ENCODE data around the gene HS3ST3A1. TPM values are rescaled to one million over a fixed set of nuclear protein-coding genes. Genes with fewer than 3 reads are reported as not detected.

The HS3ST3A1 gene
- total and polyA plus RNA-seq, 2 of the 4 experiments (the other 2 are of a cell fraction), result 8.8 to 9.0 TPM

- no peak for TF ChIP-seq ELK1 (IDR thresholded peaks at IDR 0.05; ENCODE audit: borderline replicate concordance, low read depth, low read length)
These were observed 6.2 kb downstream of the HS3ST3A1 start (continued) for GRCh38 chr17:13595599-13595899.

GRCh38 chr17:13594762-13595598 lies 6.7 kb downstream of the HS3ST3A1 start:
- Histone ChIP-seq H3K36me3 (ENCODE audit: control insufficient read depth, insufficient read depth, low read length) (no peaks in the 10 kb centered on the region), H2AK9ac (replicated peaks; ENCODE audit: low read depth, low read length, poor library complexity) (no peak overlapping the region), H2BK5ac (ENCODE audit: low read depth, low read length, poor library complexity, severe bottlenecking) (peak overlapping the region; percentile 73), H3K4me3 (ENCODE audit: insufficient read depth, low read depth, low read length) (peak overlapping the region; percentile 9; the same call in 1 of the 2 replicates), H2BK15ac (ENCODE audit: low read depth, low read length) (peak overlapping the region; percentile 55; the same call in 1 of the 3 replicates), H3K27ac (ENCODE audit: insufficient read depth, low read length) (peak overlapping the region; percentile 59; the same call in 1 of the 2 replicates), H4K20me1 (ENCODE audit: insufficient read depth, low read length) (no peaks in the 10 kb centered on the region), H3K79me1 (ENCODE audit: low read depth in 1 of 2, low read length in 2 of 2) (peaks cover 11 to 51% of the 10 kb centered on the region in 2 experiments), H2AFZ (replicated peaks; ENCODE audit: low read length, poor library complexity) (no peak overlapping the region), H3K4me2 (ENCODE audit: low read depth, low read length) (peak overlapping the region; percentile 86), H3K9ac (ENCODE audit: low read depth, low read length) (peak overlapping the region; percentile 54), H3K14ac (replicated peaks; ENCODE audit: low read depth, low read length) (peak overlapping the region; percentile 40), H3K9me1 (ENCODE audit: insufficient read depth, low read length) (peaks cover 17% of the 10 kb centered on the region; the same call in 1 of the 2 replicates), H4K5ac (ENCODE audit: low read depth, low read length) (peak overlapping the region; percentile 69; the same call in 1 of the 2 replicates), H2AK5ac (ENCODE audit: low read depth, low read length) (no peak overlapping the region; the same call in 1 of the 2 replicates), H3K18ac (ENCODE audit: low read depth, low read length) (peak overlapping the region; percentile 81), H3K56ac (ENCODE audit: extremely low read depth, insufficient read depth, low read length) (peak overlapping the region; percentile 29; the same call in 1 of the 2 replicates), H3K27me3 (ENCODE audit: control insufficient read depth, insufficient read depth, low read length) (no peaks in the 10 kb centered on the region), H2BK120ac (ENCODE audit: low read depth, low read length) (peak overlapping the region; percentile 58), H2BK20ac (ENCODE audit: low read depth, low read length) (peak overlapping the region; percentile 28; the same call in 1 of the 2 replicates), H3K4ac (ENCODE audit: low read depth, low read length) (peak overlapping the region; percentile 18; the same call in 1 of the 2 replicates), H4K8ac (ENCODE audit: low read depth in 2 of 2, low read length in 2 of 2) (peak overlapping the region; percentile 54 to 74; a peak in 3 of 4 replicates), H3K4me1 (ENCODE audit: control insufficient read depth, insufficient read depth, low read length) (peaks cover 21% of the 10 kb centered on the region), H4K91ac (ENCODE audit: insufficient read depth, low read depth, low read length) (0 out of 2 replicates have a peak overlapping the region, but pooled peaks have one; percentile 34), H3K9me3 (ENCODE audit: control insufficient read depth, insufficient read depth, low read length) (no peaks in the 10 kb centered on the region), H3K23ac (ENCODE audit: low read depth, low read length) (peak overlapping the region; percentile 74)
- dilution Hi-C loops (cut with HindIII; ENCODE audit: low sequenced_read_pairs, unreplicated experiment) (no loop called here), intact Hi-C loops (cut with micrococcal nuclease) (loop anchor here (1.0 to 10.0 kb wide), 7 partner anchors 258 to 1577 kb away; no protein-coding TSS in a partner anchor), in situ Hi-C loops (cut with MboI; ENCODE audit: low sequenced_read_pairs) (loop anchor here (5.0 to 10.0 kb wide), 3 partner anchors 253 to 1330 kb away; partner anchors contain the start of gene HS3ST3B1)
- BruUV-seq (replicated peaks), result no TSS peak
- CTCF ChIA-PET, result interaction anchor here (0.6 to 2.3 kb wide), 9 partner anchors 19 to 706 kb away, joined by 3 to 11 read pairs (median 5); partner anchors contain the start of gene HS3ST3B1
- POLR2A ChIA-PET (ENCODE audit: unreplicated experiment), result interaction anchor here (0.6 kb wide), 1 partner anchor 634 kb away, joined by 3 read pairs; no protein-coding TSS in a partner anchor
- ATAC-seq (ENCODE audit: low read depth), result peak; percentile 44
- WGBS, 2 experiments (ENCODE audit: extremely low coverage in 2 of 2, insufficient read length in 1 of 2), result no CpG with 5 or more reads among the region's 10 CpGs
- peak; percentile 89 for DNase-seq
- 0 out of 2 replicates have a peak, but pooled peaks have one; percentile 38 for TF ChIP-seq MAZ (IDR thresholded peaks at IDR 0.05; ENCODE audit: borderline replicate concordance, low read depth, low read length)
- peak; percentile 75 for TF ChIP-seq RAD21 (IDR thresholded peaks at IDR 0.05; ENCODE audit: low read length)
- TF ChIP-seq BHLHE40 (IDR thresholded peaks at IDR 0.05; ENCODE audit: low read depth, low read length), result no peak
- TF ChIP-seq FOS (IDR thresholded peaks at IDR 0.05; ENCODE audit: low read depth, low read length), result no peak
- TF ChIP-seq, protein P1, sequence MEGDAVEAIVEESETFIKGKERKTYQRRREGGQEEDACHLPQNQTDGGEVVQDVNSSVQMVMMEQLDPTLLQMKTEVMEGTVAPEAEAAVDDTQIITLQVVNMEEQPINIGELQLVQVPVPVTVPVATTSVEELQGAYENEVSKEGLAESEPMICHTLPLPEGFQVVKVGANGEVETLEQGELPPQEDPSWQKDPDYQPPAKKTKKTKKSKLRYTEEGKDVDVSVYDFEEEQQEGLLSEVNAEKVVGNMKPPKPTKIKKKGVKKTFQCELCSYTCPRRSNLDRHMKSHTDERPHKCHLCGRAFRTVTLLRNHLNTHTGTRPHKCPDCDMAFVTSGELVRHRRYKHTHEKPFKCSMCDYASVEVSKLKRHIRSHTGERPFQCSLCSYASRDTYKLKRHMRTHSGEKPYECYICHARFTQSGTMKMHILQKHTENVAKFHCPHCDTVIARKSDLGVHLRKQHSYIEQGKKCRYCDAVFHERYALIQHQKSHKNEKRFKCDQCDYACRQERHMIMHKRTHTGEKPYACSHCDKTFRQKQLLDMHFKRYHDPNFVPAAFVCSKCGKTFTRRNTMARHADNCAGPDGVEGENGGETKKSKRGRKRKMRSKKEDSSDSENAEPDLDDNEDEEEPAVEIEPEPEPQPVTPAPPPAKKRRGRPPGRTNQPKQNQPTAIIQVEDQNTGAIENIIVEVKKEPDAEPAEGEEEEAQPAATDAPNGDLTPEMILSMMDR (conservative IDR thresholded peaks at IDR 0.05; ENCODE audit: low read depth, low read length), result peak; percentile 85
- peak; percentile 89; the same call in 1 of the 2 replicates for TF ChIP-seq CHD1 (IDR thresholded peaks at IDR 0.05; ENCODE audit: low read depth, low read length)
- peak; percentile 85 for TF ChIP-seq MAFK (IDR thresholded peaks at IDR 0.05; ENCODE audit: low read depth, low read length)
- TF ChIP-seq POLR2A (IDR thresholded peaks at IDR 0.05; ENCODE audit: low read depth, low read length), result 0 out of 2 replicates have a peak, but pooled peaks have one; percentile 25
- peak; percentile 86 for TF ChIP-seq NFE2L2 (IDR thresholded peaks at IDR 0.05; ENCODE audit: low read depth, low read length)
- peak; percentile 84 for TF ChIP-seq SMC3 (IDR thresholded peaks at IDR 0.05; ENCODE audit: low read depth, low read length)
